Activated CD4-positive, alpha-beta T cell treated with anti-CD3 and anti-CD28 coated beads, Interleukin-2, amount 50 U/mL, for 16 hours (primary cell): ENCODE measurements around the gene CPEB1.

ENCODE experiments used
- DNase-seq: peaks from one replicate; pipeline ENCODE4 v3.0.0-alpha.2; 2020

The CPEB1 gene

DNA sequence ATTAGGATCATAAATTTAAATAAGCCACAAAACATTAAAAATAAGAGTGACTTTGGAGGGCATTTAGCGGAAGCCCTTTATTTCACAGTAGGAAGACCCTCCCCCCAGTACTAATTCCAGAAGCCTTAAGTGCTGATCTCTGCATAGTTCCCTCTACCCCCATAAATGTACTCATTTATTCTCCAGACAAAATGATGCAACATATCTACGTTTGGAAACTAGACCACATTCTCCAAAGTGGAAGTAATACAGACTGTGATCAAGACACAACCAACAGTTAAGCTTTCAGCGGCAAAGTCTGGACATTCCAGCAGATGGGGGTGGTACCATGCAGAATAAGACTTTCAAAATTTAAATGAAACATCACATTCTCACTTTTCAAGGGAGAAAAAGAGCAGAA is 62.1 kb downstream of the CPEB1 start:
- no peak for DNase-seq

DNA sequence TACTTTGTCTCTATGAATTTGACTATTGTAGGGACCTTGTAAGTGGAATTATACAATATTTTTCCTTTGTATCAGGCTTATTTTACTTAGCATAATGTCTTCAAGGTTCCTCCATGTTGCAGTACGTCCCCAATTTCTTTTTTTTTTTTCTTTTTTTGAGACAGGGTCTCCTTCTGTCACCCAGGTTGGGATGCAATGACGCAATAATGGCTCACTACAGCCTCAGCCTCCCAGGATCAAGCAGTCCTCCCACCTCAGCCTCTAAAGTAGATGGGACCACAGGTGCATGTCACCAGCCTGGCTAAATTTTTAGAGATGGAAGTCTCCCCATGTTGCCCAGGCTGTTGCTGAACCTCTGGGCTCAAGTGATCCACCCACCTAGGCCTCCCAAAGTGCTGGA is 66.5 kb downstream of the CPEB1 start:
- no peak for DNase-seq

DNA sequence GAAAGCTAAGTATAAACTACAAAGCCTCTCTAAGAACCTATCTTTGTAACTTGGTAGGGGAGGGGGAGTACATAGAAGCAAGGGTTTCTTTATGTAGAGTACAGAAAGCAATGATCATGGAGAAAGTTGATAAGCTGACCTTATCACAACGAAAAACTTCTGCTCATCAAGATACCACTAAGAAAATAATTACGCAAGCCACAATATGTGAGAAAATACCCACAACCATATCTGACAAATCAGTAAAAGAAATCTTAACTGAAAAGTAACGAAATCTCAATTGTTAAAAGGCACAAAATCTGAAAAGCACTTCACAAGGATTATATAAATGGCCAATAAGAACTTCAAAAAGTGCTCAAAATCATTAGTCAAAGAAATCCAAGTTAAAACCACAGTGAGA is 71.8 kb downstream of the CPEB1 start:
- no peak for DNase-seq

DNA sequence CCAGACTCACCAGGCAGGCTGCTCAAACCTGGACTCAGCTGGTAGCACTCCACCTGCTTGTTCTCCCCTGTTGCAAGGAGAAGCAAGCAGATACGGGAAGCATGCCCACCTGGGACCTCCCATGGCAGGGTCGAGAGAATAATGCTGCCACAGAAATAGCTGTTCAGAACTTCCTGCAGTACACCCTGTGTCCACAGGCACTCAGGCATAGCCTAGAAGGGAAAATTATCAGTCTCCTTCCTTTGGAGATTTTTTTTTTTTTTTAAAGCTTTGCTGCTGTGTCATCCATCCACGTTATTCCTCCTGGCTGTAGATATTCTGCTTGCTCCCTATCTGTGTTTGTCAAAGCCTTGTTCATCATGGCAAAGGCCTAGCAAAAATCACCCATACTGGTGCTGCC is 74.2 kb downstream of the CPEB1 start:
- no peak for DNase-seq

DNA sequence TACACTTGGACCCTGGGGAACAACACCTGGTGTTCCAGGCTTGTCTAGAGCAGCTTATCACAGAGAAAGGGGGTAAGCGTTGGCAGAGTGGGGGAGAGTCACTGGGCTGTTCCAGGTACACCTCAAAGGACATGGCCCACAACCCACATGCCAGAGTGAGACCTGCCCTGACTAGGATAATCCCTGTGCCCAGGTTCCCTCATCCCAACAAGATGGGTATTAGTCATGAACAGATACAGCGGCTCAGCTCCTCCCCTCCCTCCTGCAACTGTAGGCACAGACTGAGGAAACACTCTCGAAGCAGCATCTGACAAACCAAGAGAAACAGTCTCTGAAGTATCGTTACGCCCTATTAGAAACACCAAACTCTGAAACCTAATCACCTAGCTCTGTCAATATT is 74.9 kb downstream of the CPEB1 start:
- DNase-seq: no peak

DNA sequence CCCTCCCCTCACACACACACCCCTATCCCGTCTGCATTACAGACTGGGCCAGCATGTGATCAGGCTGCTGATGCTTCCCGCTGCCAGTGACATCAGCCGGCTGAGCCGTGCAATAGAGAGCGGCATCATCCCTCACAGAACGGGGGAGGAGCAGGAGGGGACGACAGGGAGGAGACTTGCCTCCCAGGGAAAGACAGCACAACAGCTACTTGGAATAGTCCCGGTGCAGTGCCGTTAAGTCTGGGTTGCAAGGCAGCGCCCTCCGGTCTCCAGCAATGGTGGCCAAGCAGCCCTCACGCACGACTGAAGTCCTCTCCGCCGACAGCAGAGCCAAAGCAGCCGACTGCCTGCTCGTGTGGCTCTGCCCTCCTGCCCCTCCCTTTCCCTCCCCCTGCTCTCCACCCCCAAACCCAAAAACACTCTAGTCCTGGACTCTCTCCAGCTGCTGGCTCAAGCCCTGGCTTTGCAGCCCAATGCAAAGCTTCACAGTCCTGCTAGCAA is 75.4 kb downstream of the CPEB1 start:
- DNase-seq: no peak

DNA sequence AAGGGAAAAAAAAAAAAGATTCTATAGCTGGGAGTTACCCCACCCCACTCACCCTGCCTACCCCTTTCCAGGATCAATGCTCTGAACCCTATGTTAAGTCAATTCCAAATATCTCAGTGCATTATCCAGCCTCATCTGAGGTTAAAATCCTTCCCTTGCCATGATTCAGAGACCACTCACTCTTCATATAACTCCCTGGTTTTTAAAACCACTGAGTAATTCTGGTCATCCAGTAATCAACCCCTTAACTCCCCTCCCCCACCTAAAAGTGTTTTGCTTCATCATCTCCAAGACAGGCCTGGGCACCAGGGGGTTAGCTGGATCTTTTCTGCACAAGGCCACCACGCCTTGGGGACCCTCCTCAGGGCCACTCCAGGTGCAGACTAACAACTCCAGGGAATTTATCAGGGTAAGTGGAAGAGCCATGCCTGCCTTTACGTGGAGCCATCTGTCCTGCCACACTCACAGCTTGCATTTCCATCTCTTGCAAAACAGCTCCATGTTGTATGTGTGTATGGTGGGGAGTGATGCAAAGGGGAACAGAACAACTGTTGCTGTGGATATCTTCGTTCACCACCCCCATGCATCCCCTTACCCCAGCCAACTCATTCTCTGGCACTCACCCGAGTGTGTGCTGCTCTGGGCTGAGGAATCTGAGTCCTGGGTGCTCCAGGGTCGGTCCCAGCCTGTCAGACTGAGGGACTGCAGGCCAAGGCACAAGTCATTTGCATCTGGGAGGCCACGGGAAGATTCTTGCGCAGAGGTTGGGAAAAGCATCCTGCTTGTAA is 76.2 kb downstream of the CPEB1 start:
- DNase-seq: no peak

DNA sequence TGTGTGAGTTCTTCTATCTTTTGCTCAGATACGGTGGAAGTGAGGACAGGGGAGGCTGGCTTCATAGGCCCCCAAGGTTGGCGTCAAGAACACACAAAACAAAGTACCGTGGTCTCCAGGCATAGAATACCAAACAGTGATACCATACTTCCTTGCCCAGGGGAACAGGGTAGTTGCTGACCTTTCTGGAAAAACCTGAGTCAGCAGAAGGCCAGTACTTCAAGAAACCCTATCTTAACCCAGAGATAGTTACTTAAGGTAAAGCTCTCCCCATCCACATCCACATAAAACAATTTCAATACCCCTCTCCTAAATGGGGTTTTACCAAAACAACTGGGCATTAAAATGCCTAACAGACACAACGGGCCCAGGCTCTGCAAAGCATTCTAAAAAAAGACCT is 77.3 kb downstream of the CPEB1 start:
- no peak for DNase-seq

DNA sequence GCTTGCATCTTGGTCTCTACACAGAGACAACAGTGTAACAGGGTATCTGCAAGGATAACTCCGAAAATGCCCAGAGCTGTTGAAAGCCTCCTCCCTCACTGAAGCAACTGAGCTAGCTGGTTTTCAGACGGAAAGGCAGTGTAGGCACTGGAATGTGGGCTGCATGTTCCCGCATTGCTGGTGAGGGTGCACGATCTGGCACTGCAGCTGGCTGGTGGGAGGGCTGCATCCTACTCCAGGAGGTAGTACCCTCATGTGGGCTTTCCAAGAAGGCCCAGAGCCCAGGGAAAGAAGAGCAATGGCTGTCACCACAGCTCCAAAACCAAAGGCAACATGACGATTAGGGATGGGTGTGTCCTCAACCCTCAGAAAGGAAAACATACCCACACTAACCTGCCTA is 78.2 kb downstream of the CPEB1 start:
- DNase-seq: no peak

DNA sequence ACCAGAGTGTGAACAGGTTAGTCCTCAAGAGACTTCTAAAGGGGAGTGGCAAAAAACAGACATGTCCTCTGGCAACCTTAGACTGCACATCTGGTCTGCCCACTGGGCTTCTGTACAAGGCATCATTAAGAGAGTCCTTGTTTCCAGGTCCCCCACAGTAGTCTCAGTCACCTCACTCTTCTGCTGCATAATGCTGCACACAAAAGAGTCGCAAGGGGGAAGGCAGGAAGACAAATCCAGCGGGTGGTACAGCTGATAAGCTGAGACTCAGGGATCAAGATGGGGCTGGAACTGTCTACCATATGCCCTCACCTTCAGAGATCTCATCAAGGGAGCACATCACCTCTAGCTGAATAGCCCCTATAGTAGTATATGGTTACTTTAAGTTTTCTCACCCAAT is 79.5 kb downstream of the CPEB1 start:
- no peak for DNase-seq

DNA sequence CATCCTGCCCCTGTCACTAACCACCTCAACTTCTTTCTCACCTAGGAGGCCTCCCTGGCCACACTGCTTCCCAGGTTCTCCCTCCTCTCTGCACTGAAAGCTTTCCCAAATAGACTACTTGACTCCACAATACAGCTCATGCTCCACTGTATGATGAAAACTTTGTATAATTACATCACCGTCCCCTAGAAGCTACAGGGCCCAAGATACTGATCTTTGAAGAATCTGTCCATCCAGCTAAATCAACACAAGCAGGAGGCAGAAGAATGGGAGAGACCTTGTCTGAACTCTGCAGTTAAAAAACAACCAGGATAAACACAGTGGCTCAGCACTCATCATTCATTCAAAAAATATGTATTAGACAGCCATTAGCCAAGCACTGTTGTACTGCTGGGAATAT is 80.5 kb downstream of the CPEB1 start:
- DNase-seq: no peak

DNA sequence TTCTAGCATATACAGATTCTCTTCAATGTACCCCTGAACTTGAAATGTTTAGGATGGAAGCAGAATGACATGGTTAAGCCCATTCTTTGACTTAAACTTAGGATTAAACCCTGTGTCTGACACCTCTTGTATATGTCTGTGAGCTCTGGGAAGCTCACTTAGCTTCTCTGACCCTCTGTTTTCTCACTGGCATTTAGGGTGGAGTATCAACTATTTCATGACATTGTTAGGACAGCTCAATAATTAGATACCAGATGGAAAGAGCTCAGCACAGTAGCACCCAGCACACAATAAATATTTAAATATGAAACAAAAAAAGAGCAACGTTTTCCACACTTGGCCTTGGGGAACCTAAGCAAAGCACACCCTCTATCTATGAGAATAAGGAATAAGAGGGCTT is 88.7 kb downstream of the CPEB1 start:
- no peak for DNase-seq

DNA sequence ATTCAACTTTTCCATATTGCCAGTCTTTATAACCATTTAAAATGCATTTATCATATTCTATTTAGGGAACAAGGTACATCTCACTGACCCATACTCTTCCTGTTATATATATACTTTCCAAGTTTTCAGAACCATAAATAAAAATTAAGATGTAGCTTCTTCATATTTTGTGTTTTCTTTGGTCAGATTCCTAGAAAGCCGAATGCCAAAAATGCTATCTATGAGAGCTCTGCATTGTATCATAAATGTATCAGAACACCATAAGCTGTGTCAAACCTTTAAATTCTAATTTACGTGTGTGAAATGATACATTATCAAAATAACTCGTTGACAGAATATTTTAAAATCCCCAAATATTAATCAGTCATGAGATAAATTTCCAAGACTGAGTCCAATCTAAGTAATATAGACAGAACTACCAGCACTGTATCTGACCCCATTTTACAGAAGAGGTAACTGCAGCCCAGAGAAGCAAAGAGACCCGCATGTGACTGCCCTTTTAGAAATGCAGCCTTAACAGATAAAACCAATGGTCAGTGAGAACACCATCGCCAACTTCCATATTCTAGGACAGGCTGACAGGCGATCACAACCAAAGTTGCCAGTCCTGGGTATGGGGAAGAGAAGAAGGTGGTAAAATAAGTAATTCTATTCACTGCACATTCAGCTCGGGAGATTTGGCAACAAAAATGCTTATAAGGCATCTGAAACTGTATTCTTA is 90.7 kb downstream of the CPEB1 start:
- DNase-seq: no peak

DNA sequence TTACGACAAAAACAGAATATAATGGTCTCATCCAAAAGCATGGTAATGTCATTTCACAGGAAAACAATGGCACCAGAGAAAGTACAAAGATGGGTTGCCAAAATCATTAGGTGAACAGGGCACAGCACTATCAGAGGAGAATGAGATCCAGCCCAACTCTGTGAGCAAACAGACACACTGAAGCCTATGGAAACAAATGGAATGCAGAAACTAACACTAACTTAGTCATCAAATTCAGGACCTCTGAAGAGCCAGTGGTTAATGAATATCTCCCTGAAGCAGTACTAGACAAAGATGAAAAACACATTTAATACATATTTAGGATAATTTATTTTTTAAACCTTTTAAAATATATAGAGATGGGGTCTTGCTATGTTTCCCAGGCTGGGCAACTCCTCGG is 92.3 kb downstream of the CPEB1 start:
- no peak for DNase-seq

DNA sequence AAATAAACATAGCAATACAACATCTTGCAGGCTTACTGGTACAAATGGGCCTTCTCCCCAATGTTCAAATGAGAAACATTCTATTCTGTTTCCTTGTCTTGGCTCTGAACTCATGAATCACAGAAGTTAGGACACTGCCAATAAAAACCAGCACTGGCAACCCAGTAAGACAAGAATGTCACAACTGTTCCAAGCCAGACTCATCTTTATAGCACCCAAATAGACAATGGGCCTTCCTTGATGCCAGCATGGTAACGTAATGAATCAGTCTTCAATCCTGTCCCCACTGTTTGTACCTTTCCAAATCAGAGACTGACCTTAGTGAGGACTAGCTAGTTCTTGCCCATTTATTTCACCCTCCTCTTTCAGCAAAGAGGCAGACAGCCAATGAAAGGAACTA is 92.8 kb downstream of the CPEB1 start:
- DNase-seq: no peak

DNA sequence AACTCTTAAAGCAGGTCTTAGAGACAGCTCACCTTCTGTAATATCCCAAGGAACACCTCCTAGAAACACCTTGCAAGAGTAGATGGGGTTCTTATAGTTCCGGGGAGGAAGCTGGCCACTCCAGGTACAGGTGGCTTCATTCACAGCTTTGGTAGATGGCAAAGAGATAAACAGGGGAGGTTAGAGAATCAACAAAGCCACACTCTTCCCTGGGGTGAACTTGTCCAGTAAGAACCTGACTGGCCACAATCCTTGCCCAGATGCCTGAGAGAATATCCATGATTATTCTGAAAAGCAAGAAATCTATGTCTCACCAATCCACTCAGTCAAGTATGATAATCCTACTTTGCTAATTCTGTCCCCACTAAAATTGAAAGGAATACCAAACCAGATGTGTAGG is 93.3 kb downstream of the CPEB1 start:
- DNase-seq: no peak

DNA sequence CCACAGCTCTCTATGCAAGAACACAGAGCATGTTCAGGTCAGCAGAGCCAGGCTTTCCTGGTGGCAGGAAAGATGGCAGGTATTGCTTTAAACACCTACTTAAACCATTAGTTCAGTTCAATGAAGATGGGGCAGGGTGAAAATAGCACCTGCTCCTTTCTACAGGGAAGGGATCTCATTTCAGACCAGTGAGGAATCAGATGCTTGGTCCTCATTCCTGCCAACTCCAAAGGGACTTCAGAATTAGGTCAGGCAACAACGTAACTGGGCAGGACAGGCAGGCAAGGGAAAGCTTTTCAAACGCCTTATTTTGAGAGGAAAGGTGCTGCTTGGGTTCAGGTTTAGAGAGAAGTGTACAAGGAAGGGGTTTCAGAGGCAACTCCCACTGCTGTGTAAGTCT is 94.3 kb downstream of the CPEB1 start:
- no peak for DNase-seq

DNA sequence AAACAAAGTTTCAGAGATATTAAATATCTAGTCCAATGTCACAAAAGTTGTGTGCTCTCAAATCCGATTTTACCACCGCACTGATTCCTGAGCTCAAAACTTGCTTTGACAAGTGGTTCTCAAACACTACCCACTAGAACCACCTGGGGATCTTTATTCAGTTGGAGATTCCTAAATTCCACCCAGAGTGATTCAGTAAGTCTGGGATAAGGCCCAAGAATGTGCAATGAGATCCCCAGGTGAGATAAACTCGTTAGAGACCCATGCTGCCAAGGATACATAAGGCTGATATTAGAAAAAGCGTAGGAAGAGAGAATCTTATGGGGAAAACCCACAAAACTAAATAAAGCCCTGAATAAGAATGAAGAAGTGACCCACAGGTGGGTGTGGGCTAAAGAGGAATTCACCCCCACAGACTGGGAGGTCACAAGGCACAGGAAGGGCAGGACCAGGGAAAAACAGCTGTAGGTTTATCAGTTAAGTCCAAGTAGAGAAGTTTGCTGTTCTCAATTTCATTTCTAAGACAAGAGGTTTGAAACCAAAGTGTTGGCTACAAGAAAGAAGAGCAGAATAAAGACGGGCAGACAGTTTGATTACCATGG is 95.4 kb downstream of the CPEB1 start:
- DNase-seq: no peak

DNA sequence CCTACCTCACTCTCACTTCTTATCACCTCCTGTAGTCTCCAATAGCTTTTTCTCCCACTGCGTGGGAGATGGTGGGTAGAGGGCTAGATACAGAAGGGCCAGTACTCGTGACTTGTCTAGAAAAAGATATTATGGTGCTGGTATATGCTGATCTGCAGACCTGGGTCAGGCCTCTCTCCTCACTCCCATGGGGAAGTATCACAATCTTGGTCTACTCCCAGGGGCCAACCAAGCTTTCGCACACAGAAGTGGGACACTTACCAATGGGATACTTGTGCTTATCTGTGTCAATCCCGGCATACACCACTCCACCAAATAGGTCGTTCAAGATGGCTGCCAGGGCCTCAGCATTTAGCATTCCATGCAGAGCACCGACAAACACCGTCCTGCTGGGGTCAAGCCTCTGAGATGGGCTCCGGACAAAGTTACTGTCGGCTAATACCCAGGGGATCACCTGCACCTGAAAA is 97.9 kb downstream of the CPEB1 start:
- DNase-seq: no peak

DNA sequence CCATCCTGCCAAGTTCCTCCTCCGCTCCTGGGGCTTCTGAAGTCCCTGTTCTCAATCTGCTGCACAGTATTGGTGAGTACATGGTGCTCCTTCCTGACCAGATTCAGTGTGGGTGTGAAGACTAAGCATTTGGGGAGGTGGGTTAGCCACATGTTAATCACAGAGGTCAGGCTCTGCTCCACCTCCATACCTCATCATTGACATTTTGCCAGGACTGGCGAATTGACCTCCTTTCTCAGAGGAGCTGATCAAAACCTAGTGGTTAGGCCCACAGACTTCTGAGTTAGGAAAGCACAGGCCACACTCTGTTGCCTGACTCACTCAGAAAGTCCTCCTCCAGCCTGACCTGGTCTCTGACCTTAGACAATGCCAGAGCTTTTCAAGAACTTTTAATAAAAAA is 98.5 kb downstream of the CPEB1 start:
- DNase-seq: no peak

DNA sequence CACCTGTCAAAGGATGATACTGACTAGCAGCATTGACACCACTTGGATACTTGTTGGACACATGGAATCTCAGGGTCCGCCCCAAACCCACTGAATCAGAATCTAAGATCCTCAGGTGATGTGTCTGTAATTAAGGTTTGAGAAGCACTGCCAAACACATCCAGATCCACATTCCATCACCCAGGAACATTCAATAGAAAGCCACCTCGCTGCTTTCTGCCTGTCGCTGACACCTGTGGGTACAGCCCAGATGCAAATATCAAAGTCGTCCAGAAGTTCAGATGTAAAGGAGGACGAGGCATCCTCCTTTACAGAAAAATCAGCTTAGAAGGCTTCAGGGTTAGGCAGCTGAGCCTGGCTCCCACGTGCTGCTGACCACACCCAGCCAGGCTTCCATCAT is 101.7 kb downstream of the CPEB1 start:
- DNase-seq: no peak

DNA sequence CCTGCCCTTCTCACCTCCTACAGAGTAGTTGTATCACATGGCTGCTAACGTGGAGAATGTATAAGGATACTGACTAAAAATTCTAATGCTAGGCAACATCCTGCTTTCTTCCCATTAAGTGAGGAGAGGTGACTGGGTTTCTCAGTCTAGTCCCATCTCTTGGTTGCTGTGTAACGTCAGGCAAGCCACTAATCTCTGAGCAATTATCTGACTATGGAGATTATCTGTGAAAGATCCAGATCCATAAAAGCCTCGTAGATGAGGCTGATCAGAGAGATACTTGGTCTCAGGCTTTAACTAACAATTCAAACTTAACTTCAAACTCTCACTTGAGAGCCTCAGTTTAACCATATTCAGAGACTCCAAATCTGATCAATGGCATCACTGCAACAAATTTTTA is 102.2 kb downstream of the CPEB1 start:
- no peak for DNase-seq

DNA sequence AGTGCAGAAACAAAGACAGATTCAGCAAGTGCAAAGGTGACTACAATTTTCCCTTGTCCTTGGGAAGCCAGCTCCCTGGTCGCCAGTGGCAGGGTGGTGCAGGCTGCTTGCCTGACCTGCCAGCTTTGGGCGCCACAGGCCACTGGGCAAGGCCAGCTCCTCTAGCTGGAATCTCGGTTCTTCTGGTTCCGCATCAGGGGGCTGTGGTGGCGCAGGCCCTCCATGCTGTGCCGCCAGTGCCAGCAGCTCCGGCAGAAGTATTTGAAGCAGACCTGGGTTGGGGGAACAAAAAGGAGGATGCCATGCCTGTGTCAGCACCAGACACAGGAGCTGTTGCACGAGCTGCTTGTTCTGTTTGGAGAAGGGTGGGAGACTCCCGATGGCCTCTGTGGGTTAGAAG is 102.7 kb downstream of the CPEB1 start:
- DNase-seq: no peak

DNA sequence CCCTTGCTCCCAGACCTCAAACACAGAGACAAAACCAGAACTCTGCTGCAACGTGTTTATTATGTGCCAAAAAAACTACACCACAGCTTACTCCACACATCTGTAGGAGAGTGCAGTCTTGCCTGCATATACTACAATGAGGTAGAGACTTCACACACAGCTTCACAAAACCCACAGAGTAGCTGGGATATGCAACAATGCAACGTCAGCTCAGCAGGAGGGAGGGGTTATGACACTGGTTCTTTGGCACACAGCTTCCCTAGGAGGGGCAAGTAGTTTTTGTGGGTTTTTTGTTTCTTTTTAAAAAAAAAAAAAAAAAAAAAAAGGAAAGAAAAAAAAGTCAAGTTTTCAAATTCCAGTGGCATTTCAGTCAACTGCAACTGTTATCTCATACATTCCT is 104.0 kb downstream of the CPEB1 start:
- no peak for DNase-seq
